HG03457 (cell line): ENCODE data around the gene PARD3.

Experiments
- ATAC-seq: cut with Tn5 transposase; IDR thresholded peaks from one replicate; pipeline ENCODE4 v1.9.1; 2021; ENCODE audit warnings: moderate number of reproducible peaks; ENCODE audit not compliant: unreplicated experiment

The PARD3 gene

DNA sequence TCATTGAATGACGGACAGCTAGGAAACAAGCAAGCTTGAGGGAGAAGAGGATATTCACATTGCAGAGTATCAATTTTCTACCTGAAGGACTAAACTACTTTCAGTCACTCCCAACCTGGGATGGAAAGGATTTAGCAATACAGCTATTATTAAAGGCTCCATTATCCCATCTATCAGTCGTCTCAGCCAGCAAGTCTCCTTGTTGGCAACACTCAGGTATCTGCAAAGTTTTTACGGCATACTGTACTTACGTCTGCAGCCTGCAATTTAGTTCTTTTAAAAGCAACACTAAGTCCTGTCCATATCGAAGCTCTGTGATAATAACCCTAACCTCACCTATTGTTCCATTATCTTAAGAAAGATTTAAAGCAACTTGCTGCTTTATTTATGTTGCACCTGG, 689.4 kb downstream of the PARD3 start:
- no peak for ATAC-seq

DNA sequence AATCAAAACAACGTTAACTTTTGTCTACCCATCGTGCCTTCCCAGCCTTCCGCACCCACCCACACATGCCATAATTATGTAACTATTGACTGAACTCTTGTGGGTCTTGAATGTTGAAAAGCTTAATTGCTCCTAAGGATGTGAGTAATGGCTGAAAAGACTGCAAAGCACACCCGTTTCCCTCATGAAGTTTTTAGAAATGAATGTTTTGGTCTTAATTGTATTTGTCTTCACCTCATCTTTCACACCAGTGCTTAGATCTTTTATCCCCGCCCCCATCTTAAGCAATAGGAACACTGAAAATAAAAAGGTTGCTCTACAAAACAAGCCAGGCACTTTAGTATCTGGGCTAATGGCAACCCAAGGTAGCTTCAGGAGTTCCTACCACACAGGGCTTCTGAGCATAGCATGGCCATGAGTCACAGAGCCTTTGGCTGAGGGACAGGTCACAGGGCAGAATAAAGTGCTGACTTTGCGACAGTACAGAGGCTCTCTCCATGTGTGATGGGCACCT, 690.5 kb downstream of the PARD3 start:
- no peak for ATAC-seq

DNA sequence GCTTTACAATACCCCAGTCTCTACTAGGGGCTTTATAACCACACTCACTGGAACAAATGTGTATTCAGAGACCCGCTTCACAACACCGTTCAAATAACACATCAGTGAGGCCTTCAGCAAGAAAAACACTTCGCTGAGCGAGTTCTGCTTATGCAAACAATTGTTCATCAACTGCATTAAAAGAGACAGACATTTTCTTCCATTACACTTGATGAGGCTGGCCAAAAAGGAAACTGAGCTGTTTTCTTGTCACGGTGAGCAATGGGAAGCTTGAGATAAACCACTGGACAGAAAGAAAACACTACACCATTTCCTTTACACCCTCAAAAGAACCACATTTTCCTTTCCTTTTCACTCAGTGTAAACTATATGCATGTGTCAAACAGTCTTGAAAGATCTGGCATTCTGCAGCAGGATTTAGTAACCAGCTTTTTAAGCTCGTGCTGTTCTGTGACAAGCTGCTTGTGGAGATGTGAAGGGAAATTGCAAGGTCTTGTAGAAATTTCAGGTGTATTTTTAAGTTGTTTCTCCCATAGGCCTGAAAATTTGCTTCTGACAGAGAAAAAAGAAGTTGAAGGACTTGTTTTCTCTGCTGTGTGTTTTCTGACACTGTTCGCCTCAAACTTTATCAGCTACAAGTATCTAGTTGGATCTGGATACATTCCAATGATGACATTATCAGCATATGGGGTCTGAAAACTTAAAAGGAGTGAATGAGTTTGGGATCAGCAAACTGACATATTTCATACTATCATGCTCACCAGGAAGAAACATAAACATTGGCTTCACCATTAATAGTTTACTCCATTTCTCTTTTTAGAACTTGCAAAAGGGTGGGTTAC, 693.1 kb downstream of the PARD3 start:
- ATAC-seq: peak; percentile 67

DNA sequence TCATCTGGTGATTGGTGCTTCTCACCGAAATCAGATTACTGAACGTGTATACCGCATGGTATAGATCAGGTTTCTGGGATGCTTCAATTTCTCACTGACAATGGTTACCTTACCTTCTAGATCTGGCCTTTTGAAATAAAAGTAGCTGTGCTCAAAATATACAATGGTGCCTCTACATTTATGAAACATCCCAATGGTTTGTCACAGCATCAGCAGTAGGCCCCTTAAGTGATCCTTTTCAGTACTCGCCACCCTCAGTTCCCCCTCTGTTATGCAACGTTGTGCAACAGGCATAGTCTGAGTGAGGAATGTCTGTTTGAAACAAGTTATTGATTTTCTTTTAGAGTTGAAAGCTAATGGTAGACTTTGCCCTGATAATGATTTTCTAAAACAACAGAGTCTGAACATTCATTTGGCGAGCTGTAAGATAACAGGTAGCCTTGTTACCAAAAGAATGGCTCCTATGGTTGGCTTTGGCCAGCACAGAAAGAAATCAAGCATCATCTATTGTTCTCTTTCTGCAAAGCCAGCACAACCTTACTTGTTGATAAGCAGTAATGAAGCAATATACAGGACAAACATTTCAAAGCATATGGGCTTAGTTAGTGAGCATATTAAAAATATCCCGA, 693.9 kb downstream of the PARD3 start:
- no peak for ATAC-seq

DNA sequence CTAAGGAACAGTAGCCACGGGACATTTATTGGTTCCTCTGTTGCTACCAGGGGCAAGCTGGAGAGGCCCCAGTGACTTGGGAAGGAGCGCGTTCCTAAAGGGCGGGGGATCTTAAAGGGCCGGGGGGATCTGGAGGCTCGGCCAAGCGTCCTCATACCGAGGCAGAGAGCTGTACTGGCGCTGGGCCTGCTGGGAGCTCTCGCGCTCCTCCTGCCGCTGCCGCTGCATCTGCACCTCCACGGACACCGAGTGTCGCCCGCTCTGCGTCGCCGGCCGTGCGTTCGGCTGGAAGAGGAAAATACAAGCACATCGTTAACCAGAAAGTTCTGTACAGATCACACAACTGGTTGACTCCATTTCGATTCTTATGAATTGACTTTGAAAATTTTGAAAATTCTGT, 695.6 kb downstream of the PARD3 start:
- no peak for ATAC-seq

DNA sequence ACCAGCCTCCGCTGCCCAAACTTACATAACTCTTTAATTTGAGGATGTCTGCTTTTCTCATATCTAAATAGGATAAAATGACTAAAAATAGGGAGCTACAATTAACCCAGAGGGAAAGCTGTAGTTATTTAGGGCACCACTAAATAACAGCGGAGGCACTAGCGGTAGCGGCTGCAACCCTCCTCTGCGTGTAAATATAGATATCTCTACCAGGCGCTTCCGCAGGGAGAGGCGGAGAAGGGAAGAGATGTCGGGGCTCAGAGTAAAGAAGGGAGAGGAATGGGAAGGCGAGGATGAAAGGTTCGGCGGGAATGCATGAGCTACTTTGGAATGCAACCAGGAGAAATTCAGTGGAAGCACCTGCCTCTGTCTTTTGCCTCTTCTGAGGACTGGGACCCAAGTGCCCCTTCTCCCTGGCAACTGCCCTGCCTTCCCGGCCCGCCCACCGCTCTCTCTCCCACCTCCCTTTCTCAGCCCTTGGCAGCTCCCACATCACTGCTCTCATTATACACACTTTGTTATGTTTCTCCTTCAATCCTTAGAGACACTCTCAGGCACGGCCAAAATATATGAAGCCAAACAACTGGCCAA, 698.3 kb downstream of the PARD3 start:
- ATAC-seq: no peak

DNA sequence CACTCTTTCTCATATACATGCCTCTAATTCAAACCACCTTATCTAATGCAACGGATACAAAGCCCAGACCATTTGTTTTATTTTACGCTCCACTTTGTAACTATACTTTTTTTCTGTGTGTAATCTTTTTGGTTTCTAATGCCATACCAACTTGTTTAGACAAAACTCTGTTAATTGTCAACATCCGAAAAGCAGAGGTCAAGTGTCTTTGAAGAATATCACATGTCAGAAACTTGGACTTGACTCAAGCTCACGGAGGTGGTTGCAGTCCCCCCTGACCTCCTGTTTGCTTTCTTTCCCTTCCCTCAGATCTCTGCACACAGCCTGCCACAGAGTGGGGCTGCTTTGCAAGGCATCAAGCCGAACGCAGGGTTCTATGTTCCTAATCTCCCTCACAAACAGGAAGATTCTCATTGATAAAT, 698.9 kb downstream of the PARD3 start:
- ATAC-seq: no peak

DNA sequence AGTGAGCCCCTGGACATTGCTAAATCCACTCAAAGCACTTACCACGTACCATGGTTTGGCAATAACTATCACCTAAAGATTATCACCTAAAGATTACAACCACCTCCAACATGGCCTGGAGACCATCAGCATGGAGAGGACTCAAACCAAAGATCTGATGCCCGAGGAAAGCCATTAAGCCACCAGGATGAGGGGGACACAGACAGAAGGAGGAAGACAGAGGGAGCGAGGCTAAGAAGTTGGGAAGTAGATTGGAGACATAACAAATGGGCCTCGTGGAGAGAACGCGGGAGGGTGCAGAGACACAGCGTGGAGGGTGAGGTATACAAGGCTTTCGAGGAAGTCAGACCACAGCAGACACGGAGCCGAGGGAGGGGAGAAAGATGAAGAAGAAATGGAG, 700.2 kb downstream of the PARD3 start:
- ATAC-seq: no peak

DNA sequence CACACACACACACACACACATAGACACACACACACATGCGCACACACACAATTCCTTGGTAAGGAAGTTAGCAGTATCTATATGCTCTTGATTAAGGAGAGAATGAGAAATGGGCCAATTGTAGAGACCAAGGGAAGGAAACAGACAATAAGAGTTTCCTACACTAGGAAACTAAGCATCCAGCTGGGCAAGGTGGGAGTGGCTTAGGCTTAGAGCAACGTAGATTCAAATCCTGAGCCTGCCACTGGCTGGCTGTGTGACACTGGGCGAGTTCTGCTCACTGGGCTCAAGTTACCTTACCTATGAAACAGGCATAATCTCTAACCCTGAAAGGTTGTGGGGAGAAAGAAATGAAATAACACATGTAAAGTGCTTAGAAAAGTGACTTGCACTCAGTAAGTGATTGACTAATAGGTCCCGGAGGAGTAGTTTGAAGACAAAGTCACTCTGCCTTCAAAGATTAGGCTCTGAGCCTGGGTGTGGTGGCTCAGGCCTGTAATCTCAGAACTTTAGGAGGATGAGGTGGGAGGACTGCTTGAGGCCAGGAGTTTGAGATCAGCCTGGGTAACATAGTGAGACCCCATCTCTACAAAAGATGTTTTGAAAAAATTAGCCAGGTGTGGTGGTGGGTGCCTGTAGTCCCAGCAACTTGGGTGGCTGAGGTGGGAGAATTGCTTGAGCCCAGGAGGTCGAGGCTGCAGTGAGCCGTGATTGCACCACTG, 701.4 kb downstream of the PARD3 start:
- no peak for ATAC-seq

DNA sequence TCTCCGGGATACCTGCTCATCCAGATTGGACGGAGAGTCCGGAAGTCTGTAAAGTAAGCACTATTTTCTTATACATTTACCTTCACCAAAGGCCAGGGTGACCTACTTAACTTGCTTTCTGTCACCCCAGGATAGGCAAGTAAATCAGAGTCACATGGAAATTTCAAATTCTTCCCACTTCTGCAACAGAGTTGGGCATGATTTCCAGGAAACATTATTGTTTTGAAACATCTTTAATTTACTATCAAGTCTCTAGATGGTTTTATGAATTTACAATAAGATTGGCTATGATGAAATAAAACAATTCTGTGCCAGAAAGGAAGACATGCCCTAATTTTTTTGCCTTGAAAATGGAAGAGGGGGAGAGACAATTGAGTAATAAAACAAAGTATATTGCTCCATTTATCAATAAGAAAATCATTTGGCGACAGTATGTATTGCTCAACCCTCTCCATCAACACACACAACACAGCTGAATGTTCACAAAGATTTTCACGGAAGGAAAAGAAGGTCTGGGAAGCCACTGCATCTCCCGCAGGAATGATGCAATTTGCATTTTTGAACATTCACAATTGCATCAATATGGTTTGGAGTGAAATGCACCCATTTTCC, 702.8 kb downstream of the PARD3 start:
- ATAC-seq: no peak

DNA sequence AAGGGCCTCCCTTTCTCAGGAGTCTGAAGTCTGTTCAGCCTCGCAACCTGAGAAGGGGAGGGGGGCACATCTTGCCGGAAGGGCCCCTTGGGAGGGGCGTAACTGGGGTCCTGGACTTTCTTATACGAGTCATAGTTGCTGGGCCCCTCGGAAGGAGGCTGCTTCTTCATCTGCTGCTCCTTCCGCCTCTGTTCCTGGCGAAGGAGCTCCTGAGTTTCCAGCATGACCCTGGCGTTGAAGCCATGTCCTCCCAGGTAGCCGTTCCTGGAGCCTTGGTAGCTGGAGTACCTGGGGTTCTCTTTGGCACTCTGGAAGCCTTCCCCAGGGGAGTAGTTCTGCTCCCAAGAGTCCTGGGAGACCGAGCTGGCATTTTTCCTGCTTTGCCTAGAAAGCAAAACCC, 703.9 kb downstream of the PARD3 start:
- no peak for ATAC-seq

DNA sequence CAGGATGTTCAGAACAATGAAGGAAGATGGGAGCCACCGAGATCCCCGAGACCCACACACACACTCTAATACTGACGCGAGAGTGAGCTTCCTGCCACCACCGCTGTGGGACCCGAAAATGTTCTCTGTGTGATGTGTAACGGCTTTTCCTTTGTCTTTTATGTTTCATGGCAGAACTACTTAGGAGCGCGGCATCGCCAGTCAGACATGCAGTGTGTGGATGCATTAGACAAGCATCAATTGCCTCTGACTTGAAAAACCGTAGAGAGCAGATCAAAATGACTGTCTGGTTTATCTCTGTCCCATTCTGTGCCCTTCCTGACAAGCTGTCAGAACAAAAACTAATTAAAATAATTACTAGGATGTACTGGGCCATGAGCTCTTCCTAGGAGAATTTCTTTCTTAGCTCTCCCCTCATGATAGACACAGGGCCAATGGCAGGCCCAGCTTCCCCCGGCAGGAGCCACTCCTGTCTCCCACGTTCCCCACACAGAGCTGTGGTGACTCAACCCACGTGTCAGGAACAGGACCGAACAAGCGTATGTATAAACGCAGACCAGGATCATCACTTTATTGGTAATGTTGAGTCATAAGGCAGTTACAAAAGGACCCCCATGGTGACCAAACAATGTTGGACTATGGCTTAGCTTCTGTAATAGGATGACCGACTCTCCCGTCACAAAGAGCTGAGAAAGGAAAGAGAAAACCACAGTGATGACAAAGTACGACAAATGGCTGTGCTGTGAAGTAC, 705.0 kb downstream of the PARD3 start:
- ATAC-seq: no peak

DNA sequence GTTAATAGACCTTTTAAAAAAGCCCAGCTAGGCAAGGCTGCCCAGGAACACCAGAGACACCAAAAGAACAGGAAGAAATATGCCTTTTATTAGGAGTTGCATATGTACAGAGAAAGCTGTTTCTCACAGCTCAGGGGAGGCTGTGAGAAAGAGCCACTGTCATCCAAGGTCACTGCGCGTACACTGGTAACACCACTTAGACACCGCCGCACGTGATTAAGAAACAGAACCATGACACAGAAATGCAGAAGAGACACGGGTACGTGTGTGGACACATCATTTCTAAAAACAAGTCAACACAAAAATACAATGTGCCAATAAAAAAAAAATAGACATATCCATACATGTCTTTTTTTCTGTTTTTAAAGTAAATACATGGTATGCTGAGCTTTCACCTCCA, 705.6 kb downstream of the PARD3 start:
- ATAC-seq: no peak

DNA sequence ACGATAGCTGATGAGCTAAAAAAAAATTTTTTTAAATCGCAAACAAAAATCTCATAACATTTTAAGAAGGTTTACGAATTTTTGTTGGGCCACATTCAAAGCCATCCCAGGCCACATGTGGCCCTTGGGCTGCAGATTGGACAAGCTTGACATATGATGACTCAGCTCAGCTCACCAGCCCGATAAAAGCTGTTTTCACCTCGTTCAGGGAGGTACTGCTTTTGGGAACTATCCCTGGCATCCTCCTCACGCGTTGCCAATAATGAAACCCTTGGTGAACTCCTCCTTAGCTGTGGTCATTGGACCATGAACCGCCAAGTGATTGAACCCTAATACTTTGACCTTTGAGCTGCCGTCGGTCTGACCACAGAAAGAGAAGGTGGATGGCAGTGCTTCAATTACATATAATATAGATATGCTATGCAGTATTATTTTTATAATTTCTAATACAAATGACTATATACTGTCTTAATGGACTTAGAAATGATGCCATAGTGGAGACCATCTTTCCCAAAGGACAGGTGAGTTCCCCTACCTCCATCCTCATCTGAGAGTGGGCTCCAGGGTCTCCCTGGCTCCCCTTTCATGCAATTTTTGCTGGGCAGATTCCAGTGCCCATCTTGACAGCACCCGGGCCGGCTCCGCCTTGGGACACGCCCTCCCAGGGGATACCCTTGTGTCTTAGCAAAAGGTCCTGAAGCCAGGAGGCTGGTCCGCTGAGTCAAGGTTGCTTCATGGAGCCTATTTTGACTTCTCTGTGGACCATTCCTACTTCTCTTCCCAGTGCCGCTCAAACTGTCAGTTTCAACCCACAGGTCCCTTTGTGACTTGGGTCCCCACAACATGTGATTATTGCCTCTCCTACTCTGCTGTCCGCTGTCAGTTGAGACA, 707.2 kb downstream of the PARD3 start:
- no peak for ATAC-seq

DNA sequence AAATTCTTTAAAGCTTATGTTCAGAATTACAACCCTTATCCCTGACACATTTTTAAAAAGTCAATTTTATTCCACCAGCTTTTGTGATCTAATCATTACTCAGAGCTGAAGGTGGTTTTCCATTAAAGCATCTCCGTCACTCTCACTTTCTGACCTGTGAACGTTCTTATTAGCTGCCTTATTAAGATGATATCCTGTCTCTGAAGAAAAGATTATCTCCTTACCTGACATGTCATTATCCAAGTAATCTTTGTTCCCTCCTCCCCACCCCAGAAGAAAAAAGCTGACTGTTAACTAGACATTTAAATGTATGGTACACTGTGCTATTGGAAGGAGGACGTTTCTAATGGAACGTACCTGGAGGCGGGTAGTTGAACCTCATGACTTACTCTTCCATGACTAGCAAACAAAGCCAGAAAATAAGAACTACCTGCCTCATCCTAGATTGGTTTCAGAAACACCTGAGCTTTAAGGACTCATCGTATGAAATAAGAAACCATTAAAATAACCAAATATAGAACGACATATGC, 708.7 kb downstream of the PARD3 start:
- no peak for ATAC-seq

DNA sequence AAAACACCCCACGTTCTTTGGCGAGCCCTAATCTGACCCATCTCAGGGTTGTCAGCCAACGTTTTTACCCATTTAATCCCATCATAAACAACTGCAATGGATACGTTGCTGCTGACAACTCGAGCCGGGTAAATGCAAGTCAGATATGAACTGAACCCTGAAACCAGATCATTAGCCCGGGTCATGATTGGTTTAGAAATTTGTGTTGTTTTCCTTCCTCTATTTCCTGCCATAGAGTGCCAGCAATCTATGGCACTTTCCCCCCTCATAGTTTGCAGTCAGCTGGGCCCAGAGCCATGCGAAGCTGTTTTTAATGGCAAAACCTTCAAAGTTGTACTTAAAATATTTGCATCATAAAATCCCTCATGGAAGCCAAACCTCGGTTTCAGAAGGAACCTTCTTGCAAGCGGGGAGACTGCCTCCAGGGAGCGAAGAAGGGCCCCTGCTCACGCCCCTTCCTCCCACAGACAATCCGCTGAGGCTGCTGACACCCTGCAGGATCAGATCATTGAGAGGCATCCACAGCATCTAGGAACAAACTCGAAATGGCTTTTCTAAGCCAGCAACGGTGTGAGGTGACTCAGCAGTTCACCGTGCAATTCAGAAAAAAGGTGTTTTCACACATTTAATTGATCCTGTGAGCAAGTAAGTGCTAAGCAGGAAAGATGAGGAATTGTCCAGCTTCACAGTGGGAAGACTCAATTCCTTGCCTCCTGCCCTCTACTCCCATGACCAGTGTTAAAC, 710.1 kb downstream of the PARD3 start:
- ATAC-seq: no peak

DNA sequence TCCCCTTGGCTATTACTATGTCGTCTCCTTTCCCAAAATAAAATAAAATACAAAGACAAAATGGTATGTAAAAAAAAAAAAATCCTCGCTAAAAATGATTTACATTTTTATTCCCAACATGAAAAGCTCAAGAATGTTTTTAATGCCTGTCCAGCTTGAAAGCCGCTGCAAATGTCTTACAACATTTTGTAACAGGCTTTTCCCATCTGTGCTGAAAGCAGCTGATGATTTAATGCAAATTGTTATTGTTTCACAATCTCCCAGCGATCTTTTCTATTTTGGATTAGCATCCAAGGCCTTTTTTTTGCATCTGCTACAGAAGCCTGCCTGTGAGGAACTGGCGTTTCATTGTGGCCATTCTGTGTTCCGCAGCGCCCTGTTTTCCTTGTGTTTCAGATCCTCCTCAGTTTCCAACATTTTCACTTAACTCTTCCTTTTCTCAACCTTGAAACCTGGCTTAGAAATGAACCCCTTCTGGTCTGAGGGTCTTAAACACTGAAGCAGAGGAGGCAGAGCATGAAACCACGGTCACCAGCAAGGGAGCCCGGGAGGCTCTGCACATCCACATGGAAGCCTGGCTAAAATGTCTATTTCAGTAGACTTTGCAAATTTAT, 712.1 kb downstream of the PARD3 start:
- ATAC-seq: no peak

DNA sequence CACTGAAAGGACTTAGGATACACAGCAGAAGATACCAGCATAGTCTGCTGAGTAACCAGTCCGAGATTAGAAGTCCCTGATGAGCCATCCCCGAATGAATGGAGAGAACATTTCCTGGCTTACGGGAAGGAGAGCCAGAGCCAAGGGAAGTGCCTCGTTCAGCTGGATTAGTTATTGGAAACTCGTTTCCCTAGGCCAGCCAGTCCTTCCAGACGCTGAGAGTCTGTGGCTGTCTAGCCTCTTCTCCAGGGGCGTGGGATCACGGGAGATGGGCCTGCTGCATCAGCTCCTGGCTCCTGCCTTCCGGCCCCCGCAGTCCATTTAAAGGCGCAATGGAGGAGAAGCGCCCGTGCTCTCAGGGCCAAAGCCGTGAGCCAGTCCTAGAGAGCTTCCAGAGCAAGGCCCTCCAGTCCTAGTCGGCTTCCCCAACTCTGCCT, 712.8 kb downstream of the PARD3 start:
- ATAC-seq: no peak
